MV-4-11 (cell line): Measurements from ENCODE around the gene ATAD3B.
"Not testable (repeated sequence)": the region's sequence is repeated elsewhere in the genome, so short reads cannot be mapped to it uniquely, and the experiment has no call there.

Experiments used
- DNase-seq: peaks from one replicate; lab custom pipeline; 2025; lab: John Stamatoyannopoulos, UW

ATAD3B gene

DNA sequence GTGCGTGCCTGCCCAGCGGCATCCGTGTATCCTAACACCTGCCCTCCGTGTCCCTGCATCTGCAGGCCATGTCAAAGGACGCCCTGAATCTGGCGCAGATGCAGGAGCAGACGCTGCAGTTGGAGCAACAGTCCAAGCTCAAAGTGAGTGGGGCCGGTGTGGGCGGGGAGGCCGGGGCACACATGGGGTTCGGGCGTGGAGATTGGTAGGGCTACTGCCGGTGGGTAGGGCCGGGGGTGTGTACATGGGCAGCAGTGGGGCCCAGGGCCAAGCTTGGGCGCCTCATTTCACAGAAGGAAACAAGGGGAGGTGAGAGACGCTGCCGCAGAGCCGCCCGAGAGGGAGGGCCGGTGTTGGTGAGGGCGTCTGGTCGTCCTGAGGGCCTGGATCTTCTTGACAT is 20.9 kb upstream of the ATAD3B start:
- DNase-seq: not testable (repeated sequence)

DNA sequence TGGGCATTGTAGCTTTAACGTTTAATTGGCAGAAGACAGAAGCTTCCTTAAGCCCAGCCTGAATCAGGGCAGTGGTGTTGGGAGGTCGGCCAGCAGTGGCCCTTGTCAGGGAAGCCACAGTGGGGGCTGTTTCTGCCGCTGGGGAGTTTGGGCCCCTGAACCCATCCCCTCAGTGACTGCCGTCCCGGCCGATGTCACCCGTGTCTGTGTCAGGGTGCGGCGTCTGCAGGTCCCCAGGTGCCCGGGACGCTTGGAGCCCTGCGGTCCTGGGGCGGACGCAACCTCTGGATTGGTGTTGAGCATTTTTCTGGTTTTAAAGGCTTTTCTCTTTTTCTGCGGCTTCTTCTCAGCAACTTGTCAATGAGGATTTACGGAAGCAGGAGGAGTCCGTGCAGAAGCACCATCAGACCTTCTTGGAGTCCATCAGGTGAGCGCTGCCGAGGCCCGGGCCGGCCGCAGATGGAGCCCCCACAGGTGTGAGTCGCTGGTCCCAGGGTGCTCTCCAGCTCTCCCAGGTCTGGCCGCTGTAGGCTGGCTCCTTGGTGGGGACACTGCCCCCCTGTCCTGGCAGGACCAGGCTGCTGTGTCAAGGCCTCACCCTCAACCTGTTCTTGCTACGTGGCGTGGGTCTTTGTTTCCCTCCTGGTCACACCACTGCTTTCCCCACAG is 19.7 kb upstream of the ATAD3B start:
- DNase-seq: no peak

DNA sequence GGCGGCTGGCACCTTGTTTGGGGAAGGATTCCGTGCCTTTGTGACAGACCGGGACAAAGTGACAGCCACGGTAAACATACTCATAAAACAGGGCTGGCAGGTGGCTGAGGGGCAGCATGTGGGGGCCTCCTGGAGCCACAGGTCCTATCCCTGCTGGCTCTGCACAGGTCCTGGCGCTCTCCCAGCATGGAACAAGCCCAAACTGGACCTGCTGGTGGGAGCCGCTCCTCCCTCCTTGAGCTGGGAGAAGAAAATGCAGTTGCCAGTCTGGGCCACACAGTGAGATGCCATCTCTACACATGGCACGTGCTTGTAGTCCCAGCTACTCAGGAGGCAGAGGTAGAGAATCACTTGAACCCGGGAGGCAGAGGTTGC is 19.2 kb upstream of the ATAD3B start:
- DNase-seq: not testable (repeated sequence)

DNA sequence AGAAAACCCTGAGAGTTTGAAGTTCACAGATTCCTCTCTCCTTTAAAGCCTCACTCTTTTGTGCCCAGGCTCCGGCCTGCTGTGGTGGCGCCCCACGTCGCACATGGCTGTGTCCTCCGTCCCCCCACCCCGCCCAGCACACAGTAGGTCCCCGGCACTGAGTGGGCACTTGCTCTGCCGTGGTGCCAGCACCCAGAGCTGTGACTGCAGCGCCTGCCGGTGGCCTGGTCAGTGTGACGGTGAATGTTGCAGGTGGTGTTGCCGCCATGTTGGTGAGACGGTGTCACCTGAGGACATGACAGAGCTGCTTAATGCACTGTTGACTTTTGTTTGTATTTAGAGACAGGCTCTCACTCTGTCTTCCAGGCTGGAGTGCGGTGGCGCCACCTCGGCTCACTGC is 18.7 kb upstream of the ATAD3B start:
- no peak for DNase-seq

DNA sequence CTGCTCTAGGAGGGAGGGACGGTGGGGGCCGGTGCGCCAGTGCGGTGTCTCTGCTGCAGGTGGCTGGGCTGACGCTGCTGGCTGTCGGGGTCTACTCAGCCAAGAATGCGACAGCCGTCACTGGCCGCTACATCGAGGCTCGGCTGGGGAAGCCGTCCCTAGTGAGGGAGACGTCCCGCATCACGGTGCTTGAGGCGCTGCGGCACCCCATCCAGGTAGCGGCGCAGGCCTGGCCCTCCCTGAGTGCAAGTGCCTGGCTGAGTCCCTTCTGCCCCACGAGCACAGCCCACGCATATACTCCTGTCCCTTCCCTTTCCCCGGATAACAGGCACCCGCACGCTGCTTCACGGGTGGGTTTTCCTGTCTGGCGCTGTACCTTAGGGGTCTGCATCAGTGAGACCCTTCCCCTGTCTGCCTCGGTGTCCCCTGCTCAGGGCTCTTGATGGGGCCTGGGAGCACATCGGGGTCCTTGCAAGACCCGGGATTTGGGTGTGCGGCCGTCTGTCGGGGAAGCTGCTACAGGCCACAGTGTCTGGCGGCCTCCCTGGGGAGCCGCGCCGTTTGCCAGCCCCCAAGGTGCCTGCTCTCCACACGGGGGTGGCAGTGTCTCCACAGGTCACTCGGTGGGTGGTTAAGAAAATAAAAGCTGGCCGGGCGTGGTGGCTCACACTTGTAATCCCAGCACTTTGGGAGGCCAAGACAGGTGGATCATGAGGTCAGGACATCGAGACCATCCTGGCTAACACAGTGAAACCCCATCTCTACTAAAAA is 17.1 kb upstream of the ATAD3B start:
- not testable (repeated sequence) for DNase-seq

DNA sequence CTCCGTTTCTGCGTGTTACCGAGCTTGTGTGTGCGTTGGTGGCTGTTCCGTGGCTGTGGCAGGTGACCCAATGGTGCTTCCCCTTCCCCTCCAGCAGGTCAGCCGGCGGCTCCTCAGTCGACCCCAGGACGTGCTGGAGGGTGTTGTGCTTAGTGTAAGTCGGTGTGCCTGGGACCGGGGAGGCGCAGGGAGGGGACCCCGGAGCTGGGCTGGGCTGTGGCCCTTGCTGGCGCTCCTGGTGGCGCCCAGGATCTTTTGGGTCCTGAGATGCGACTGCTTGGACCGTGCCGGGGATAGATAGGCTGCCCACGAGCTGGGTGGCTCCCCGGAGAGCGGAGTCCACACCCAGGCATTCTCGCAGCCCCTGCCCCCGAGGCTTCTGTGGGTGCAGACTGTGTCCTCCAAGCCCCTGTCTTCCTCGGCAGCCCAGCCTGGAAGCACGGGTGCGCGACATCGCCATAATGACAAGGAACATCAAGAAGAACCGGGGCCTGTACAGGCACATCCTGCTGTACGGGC is 16.1 kb upstream of the ATAD3B start:
- DNase-seq: no peak

DNA sequence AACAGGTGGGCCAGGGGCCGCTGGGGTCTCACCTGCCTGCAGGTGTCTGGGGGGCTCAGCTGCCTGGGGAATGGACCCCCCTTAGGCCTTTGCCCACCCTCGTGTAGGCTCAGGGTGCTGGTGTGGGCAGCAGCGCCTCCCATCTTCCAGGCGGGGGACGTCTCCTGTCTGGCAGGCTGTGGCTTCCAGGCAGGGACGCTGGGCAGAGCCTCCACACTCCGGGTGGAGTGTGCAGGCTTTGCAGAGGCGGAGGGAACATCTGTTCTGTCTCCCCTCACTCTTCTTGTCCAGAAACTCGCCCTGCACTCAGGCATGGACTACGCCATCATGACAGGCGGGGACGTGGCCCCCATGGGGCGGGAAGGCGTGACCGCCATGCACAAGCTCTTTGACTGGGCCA is 15.6 kb upstream of the ATAD3B start:
- not testable (repeated sequence) for DNase-seq

DNA sequence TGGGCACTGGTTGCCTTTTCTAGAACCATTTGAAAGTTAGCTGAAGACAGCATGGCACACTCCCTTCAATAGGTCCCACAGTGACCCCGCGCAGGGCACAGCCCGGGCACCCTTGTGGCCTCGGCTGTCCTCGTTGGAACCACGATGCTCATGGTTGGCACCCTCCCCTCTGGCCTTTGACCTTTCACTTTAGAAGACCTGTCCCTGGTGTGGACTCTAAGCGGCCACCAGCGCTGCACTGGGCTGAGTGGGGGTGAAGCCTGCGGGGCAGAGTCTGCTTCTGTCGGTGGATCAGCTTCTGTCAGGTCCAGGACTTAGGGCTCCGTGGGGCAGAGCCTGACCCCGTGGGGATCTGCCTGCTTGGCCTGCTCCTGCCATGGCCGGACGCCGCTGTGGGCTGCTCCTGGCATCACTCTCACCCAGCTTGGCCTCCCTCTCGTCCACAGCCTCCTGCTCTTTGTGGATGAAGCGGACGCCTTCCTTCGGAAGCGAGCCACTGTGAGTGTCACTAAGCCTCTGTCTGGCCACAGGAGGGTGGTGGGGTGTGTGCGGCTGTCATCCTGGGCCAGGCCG is 14.8 kb upstream of the ATAD3B start:
- not testable (repeated sequence) for DNase-seq

DNA sequence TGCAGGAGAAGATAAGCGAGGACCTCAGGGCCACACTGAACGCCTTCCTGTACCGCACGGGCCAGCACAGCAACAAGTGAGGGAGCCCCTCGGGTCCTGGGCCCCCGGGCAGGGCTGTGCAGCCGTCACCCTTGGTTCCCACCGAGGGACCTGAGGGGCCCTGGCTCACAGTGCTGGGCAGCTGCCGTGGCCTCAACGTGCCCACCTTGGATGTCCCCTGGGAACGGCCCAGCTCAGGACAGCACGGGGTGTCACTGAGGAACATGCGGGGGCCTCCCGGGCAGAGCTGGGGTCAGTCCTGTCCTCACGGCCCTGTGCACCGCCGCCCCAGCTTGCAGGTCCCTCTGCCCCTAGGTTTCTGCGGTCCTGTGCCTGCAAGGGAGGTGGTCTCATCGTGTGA is 12.4 kb upstream of the ATAD3B start:
- not testable (repeated sequence) for DNase-seq

DNA sequence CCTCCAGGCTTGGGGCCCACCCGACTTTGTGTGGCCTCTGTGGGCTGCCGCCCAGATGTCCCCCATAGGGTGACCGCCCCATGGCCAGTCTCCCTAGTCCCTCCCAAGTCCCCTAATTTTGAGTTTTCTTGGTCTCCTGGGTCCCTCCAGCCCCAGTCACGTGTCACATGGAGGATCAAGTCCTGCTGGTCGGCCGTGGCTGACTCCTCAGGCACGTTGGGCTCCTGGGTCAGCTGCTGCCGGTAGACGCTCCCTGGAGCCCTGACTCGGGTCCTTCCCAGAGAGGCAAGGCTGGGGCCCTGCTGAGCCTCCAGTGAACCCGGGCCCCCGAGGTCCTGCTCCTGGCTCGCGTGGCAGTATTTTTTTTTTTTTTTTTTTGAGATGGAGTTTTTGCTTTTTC is 11.9 kb upstream of the ATAD3B start:
- not testable (repeated sequence) for DNase-seq

DNA sequence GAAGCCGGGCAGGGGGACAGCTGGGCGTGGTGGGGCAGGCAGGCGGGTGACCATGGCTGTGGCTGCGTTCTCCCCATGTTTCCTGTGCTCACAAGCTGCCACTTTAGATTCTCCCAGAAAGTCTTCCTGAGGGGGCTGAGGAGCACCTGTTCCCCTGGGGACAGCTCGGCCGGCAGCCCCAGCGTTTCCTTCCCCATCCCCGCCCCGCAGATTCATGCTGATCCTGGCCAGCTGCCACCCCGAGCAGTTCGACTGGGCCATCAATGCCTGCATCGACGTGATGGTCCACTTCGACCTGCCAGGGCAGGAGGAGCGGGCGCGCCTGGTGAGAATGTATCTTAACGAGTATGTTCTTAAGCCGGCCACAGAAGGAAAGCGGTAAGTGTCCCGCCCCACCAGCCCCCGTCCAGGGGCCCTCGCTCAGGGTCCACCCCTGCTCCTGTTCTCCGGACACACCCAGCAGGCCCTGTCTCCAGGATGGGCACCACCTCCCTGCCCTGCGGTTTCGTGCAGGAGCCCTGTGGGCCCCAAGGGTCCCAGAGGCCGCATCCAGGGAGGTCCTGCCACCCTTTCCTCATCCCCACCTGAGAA is 10.9 kb upstream of the ATAD3B start:
- no peak for DNase-seq

DNA sequence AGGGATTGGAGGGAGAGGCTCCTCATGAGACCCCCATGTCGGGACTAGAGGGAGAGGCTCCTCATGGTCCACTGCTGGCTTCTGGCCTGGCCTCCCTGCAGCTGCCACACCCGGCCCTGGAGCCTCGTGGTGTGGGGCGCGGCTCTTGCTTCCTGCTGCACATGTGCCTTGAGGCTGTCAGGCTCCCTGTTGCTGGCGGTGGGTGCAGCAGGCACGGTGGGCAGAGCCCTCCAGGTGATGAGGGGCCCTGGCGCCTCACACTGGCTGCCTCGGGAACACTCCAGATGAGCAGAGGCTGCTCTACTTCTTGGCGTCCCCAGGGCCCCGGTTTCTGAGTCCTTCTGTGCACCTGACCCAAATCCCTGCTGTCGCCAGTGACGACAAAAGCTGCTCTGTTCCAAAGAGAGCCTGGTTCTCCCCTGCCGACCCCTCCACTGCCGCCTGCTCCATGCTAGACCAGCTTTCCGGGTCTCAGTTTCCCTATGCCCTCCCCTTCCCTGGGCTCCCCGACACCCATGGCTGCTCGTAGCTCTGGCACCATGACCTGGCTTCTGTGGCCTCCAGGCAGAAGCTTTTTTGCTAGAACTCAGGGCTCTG is 9.7 kb upstream of the ATAD3B start:
- DNase-seq: no peak

DNA sequence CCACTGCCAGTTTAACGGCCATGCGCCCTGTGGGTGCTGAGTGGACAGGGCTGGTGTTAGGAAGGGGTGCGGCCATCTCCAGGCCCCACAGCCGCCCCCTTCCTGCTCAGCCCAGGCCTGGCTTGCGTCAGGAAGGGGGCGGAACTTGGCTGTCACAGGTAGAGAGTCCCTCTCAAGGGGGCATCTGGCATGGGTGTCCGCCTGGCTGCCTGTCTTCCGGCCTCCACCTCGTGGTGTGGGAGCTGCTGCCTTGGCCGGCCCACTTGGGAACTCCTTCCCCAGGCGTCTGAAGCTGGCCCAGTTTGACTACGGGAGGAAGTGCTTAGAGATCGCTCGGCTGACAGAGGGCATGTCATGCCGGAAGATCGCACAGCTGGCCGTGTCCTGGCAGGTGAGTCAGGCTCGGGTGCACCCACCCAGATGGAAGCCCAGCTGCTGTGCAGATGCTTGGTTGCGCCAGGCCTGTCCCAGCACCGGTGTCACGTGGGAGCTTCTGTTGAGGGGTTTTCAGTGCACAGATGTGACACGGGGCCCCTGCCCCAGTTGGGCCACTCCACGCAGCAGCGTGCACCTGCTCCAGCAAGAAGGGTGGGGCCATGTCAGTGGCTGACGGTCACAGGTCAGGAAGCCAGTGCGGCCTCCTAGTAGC is 9.1 kb upstream of the ATAD3B start:
- DNase-seq: no peak

DNA sequence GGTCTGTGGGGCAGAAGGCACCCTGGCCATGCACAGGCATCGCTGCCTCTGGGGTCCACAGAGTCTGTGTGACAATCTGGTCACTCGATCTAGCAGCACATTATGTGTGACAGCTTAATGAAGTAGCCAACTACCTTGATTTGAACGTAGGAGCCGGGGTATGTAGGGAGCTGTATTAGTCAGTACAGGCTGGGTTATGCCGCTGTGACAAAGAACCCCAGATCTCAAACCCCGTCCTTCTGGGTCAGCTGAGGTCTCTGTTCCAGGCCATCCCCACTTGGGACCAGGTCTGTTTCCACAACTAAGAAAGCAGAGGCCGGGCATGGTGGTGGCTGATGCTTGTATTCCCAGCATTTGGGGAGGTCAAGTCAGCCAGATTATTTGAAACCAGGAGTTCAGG is 8.3 kb upstream of the ATAD3B start:
- no peak for DNase-seq

DNA sequence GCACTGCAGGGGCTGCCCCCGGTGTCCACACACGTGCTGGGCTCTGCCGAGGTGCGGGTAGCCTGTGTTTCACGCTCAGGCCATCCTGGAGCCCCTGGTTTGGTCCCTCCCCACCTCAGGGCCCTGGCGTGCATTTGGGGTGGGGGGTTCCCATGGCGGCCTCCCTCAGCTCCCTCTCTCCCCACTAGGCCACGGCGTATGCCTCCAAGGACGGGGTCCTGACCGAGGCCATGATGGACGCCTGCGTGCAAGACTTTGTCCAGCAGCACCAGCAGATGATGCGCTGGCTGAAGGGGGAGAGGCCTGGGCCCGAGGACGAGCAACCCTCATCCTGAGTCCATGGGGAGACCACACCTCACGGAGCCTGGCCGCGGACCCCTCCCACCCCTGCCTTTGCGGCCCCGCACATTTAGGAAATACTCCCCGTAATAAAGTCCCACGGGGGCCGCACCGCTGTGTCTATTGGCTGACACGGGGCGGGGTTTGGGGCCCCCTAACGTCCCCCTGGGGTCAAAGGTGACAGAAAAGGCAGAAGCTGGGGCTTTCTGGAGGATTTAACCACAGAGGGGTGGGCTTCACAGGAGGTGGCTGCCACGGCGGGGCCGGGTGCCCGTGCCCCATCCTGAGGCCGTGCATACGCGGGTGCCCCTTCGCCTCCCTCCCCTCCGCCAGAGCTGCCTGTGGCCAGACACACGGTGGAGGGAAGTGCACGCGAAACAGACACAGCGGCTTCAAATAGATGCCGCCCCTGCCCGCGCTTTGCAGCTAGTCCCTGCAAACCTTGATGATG is 3.2 kb upstream of the ATAD3B start:
- DNase-seq: not testable (repeated sequence)

DNA sequence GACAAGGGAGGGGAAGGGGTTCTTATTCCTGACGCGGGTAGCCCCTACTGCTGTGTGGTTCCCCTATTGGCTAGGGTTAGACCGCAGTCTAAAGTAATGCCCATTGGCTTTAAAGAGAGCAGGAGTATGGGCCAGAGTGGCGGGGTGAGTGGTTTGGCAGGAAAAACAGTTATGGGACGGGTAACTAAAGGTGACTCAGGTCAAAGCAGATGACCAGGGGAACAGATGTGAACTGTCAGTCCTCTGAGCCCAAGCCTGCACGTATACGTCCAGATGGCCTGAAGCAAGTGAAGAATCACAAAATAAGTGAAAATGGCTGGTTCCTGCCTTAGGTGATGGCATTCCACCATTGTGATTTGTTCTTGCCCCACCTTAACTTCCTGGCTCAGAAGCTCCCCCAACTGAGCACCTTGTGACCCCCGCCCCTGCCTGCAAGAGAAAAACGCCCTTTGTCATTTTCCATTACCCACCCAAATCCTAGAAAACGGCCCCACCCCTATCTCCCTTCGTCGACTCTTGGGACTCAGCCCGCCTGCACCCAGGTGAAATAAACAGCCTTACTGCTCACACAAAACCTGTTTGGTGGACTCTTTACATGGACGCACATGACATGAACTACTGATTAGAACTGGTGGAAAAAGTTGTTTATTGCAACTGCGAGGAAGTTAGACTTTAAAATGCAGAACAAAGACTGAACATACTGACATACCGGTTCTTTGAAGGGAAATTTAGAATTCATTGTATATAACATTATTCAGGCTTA is 758 bp upstream of the ATAD3B start:
- no peak for DNase-seq

DNA sequence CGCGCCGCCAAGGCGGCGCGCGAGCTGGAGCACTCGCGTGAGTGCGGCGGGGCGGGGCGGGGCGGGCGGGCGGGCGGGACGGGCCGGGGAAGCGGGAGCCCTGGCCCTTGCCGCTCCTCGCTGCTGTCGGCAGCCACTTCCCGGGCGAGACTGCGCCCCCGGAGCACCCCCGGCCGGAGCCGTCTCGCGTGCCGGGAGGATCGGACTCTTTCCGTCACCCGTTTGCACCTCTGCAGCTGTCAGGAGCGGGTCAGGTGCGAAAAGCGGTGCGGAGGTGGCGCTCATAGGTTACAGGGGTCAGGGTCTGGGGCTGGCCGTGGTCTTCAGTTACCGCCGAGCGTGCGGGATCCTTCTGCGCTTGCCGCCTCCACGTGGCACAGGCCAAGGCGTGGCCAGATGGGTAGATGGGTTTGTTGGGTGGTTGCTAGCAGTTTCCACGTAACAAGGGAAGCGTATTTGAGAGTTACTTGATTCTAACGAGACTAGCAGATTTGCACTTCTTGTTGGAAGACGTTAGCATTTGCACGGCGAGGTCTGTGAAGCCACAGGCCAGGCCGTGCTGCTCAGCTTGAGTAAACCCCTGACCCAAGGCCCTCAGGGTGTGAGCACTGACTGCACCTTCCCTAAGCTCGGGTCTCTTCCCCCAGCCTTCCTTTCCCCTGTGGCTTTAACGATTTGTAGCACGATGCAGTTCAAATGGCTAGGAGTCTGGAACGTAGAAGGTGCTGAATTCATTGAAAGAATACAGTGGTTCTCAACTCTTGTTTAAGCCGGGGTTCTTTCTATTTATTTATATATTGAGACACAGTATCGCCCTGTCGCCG is 700 bp downstream of the ATAD3B start:
- DNase-seq: not testable (repeated sequence)

DNA sequence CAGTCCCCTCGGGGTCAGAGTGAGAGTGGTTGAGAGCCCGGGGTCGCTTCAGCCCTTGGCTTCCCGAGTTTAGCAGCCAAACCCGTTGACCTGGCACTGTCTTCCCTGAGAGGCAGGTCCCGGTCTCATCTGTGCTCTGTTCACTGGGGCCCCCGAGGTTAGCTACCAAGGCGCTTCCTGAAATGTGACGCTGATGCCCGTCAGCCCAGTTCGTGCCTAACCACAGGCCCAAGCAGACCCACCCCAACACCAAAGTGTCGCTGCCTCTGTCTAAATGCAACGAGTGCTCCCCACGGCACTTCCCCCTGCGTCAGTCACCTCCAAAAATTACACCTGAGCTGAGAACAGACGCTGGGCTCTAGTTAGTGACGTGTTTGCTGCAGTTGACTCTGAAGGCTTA is 4.4 kb downstream of the ATAD3B start:
- DNase-seq: not testable (repeated sequence)

DNA sequence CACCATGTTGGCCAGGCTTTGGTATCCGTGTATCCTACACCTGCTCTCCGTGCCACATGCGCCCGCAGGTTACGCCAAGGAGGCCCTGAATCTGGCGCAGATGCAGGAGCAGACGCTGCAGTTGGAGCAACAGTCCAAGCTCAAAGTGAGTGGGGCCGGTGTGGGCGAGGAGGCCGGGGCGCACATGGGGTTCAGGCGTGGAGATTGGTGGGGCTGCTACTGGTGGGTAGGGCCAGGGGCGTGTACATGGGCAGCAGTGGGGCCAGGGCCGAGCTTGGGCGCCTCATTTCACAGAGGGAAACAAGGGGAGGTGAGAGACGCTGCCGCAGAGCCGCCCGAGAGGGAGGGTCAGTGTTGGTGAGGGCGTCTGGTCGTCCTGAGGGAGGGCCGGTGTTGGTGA is 5.6 kb downstream of the ATAD3B start:
- DNase-seq: no peak
